ENCODE measurements around the gene ZFP42.

GRCh38 chr4:188016754-188017153 is 21.2 kb downstream of the ZFP42 start:
- TF ChIP-seq CTCF (conservative IDR thresholded peaks at IDR 0.05) (no peak), EZH2 (IDR thresholded peaks at IDR 0.05; ENCODE audit: low read depth) (no peak)

Data from PC-9 (cell line).